Measurements from ENCODE around the gene PTPRD. TPM values are rescaled to one million over a fixed set of nuclear protein-coding genes. Genes with fewer than 3 reads are reported as not detected.

PTPRD gene
- total RNA-seq, 2 experiments from 2014 or later, result 0.03 TPM; not detected in 1

DNA sequence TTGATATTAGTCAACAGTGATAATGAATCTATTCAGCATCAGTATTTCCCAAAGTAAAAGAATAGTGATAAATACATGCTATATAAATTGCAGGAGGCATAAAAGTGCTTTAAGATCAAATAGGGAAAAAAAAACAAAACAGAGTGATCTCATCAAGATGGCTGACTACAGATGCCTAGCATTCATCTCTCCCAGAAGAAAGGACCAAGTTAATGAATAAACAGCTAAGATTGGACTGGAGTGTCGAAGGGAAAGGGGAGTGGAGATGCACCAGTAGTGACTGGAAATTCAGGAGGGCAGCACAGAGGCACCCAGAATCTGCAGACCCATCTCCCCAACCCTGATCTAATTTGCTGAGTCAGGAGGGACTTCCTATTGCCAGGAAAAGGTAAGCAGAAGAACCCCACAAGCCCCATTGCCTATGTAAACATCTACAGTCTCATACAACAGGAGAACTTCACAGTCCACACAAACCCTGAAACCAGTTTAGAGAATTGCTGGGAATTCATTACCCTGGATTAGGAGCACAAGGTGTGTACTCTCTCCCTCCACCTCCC lies 699.4 kb downstream of the PTPRD start:
- no peak for DNase-seq (ENCODE audit: low spot score)
- Histone ChIP-seq H3K9me2 (ENCODE audit: insufficient read depth, low read length) (no peaks in the 10 kb centered on the region), H3K4me1 (ENCODE audit: insufficient read depth, low read length, poor library complexity, severe bottlenecking) (no peaks in the 10 kb centered on the region), H4K20me1 (ENCODE audit: insufficient read depth, low read length) (no peaks in the 10 kb centered on the region), H3K36me3 (ENCODE audit: insufficient read depth, low read length) (no peaks in the 10 kb centered on the region), H2AFZ (ENCODE audit: low read length) (peak overlapping the region; percentile 55; the same call in 1 of the 2 replicates), H3K4me3 (ENCODE audit: low read depth, low read length, poor library complexity, severe bottlenecking) (no peak overlapping the region), H3K79me2 (ENCODE audit: insufficient read depth, low read depth, low read length) (no peaks in the 10 kb centered on the region), H3K4me2 (ENCODE audit: low read length) (no peak overlapping the region), H3K27ac (ENCODE audit: low read depth, low read length, poor library complexity, severe bottlenecking) (no peak overlapping the region), H3K9me3 (ENCODE audit: low read length) (peaks cover 8% of the 10 kb centered on the region; the same call in 1 of the 2 replicates)
- POLR2A ChIA-PET, result interaction anchor here (0.7 to 4.1 kb wide), 9 partner anchors 10 to 309 kb away, joined by 3 to 26 read pairs (median 4); no protein-coding TSS in a partner anchor
- CTCF ChIA-PET (ENCODE audit: unreplicated experiment), result interaction anchor here (1.2 kb wide), 1 partner anchor 122 kb away, joined by 3 read pairs; no protein-coding TSS in a partner anchor
- intact Hi-C loops (cut with micrococcal nuclease; ENCODE audit: unreplicated experiment), result loop anchor here (2.0 kb wide), 1 partner anchor 29 kb away; no protein-coding TSS in a partner anchor
- TF ChIP-seq, protein P1, sequence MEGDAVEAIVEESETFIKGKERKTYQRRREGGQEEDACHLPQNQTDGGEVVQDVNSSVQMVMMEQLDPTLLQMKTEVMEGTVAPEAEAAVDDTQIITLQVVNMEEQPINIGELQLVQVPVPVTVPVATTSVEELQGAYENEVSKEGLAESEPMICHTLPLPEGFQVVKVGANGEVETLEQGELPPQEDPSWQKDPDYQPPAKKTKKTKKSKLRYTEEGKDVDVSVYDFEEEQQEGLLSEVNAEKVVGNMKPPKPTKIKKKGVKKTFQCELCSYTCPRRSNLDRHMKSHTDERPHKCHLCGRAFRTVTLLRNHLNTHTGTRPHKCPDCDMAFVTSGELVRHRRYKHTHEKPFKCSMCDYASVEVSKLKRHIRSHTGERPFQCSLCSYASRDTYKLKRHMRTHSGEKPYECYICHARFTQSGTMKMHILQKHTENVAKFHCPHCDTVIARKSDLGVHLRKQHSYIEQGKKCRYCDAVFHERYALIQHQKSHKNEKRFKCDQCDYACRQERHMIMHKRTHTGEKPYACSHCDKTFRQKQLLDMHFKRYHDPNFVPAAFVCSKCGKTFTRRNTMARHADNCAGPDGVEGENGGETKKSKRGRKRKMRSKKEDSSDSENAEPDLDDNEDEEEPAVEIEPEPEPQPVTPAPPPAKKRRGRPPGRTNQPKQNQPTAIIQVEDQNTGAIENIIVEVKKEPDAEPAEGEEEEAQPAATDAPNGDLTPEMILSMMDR (conservative IDR thresholded peaks at IDR 0.05; ENCODE audit: low read length), result no peak
- BruUV-seq (replicated peaks), result no TSS peak

DNA sequence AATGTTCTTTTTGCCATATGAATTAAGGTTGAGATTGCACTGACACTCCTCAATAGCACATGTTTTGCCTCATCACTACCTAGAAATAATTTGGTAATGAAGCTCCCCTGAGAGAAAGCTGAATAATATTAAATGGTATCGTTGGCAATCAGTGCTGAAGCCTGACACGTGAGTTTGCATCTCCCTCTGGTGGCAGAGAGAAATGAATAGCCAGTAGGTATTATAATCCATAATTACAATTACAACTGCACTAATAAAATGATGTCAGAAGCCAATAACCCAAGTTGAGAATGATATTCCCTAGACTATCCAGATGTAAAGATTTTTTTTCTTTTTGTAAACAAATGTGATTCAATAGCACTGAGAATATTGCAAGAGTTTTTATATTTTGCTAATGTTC lies 700.3 kb downstream of the PTPRD start:
- Histone ChIP-seq H3K4me1 (ENCODE audit: insufficient read depth, low read length, poor library complexity, severe bottlenecking) (no peaks in the 10 kb centered on the region), H2AFZ (ENCODE audit: low read length) (peak overlapping the region; percentile 7; the same call in 1 of the 2 replicates), H3K9me3 (ENCODE audit: low read length) (peaks cover 8% of the 10 kb centered on the region; the same call in 1 of the 2 replicates), H3K4me3 (ENCODE audit: low read depth, low read length, poor library complexity, severe bottlenecking) (no peak overlapping the region), H4K20me1 (ENCODE audit: insufficient read depth, low read length) (no peaks in the 10 kb centered on the region), H3K27ac (ENCODE audit: low read depth, low read length, poor library complexity, severe bottlenecking) (no peak overlapping the region), H3K36me3 (ENCODE audit: insufficient read depth, low read length) (no peaks in the 10 kb centered on the region), H3K4me2 (ENCODE audit: low read length) (no peak overlapping the region), H3K9me2 (ENCODE audit: insufficient read depth, low read length) (no peaks in the 10 kb centered on the region), H3K79me2 (ENCODE audit: insufficient read depth, low read depth, low read length) (no peaks in the 10 kb centered on the region)
- ChIA-PET CTCF (ENCODE audit: unreplicated experiment) (interaction anchor here (1.0 kb wide), 2 partner anchors 9 to 120 kb away, joined by 3 to 7 read pairs; no protein-coding TSS in a partner anchor), POLR2A (interaction anchor here (0.6 to 4.1 kb wide), 8 partner anchors 10 to 308 kb away, joined by 3 to 26 read pairs (median 4); no protein-coding TSS in a partner anchor)
- intact Hi-C loops (cut with micrococcal nuclease; ENCODE audit: unreplicated experiment), result loop anchor here (1.0 to 2.0 kb wide), 3 partner anchors 30 to 306 kb away; no protein-coding TSS in a partner anchor
- peak; percentile 46 for DNase-seq (ENCODE audit: low spot score)
- no peak for TF ChIP-seq EZH2phosphoT487 (IDR thresholded peaks at IDR 0.05; ENCODE audit: borderline replicate concordance, low read depth, low read length)
- TF ChIP-seq, protein P1 (conservative IDR thresholded peaks at IDR 0.05; ENCODE audit: low read length), result peak; percentile 83
- no TSS peak for BruUV-seq (replicated peaks)

DNA sequence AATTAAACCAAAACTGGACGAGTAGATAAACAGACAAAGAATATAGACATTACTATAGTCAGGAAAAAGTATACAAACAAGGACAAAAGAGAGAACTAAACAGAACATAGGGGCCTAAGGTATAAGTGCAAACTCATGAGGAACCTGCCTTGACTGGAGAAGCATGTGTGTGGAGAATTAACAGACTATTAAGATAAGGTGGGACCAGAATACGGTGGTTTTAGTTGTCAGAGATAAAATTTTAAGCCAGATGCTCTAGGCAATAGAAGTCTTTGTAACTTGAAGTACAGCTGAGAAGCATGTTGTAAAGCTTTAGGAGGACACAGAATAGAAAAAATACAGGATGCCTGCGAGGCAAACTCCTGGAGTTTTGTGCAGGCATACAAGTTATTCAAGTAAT lies 707.1 kb downstream of the PTPRD start:
- H3K4me2 ChIP-seq (ENCODE audit: low read length), result no peak overlapping the region
- peaks cover 4% of the 10 kb centered on the region; the same call in 1 of the 2 replicates for H3K9me3 ChIP-seq (ENCODE audit: low read length)
- no peak overlapping the region for H3K27ac ChIP-seq (ENCODE audit: low read depth, low read length, poor library complexity, severe bottlenecking)
- no peak for DNase-seq (ENCODE audit: low spot score)
- TF ChIP-seq, protein P1 (conservative IDR thresholded peaks at IDR 0.05; ENCODE audit: low read length), result no peak
- TF ChIP-seq EZH2phosphoT487 (IDR thresholded peaks at IDR 0.05; ENCODE audit: borderline replicate concordance, low read depth, low read length), result no peak
- H3K36me3 ChIP-seq (ENCODE audit: insufficient read depth, low read length), result no peaks in the 10 kb centered on the region
- ChIA-PET POLR2A (interaction anchor here (0.5 to 4.2 kb wide), 4 partner anchors 16 to 113 kb away, joined by 3 to 53 read pairs (median 4); no protein-coding TSS in a partner anchor), CTCF (ENCODE audit: unreplicated experiment) (no interaction called here)
- no peak overlapping the region for H3K4me3 ChIP-seq (ENCODE audit: low read depth, low read length, poor library complexity, severe bottlenecking)
- no peaks in the 10 kb centered on the region for H3K9me2 ChIP-seq (ENCODE audit: insufficient read depth, low read length)
- H2AFZ ChIP-seq (ENCODE audit: low read length), result no peak overlapping the region
- H4K20me1 ChIP-seq (ENCODE audit: insufficient read depth, low read length), result no peaks in the 10 kb centered on the region
- intact Hi-C loops (cut with micrococcal nuclease; ENCODE audit: unreplicated experiment), result loop anchor here (10.0 kb wide), 1 partner anchor 1931 kb away; no protein-coding TSS in a partner anchor
- BruUV-seq (replicated peaks), result no TSS peak
- H3K79me2 ChIP-seq (ENCODE audit: insufficient read depth, low read depth, low read length), result no peaks in the 10 kb centered on the region
- peaks cover 33% of the 10 kb centered on the region for H3K4me1 ChIP-seq (ENCODE audit: insufficient read depth, low read length, poor library complexity, severe bottlenecking)

All from OCI-LY7 (cell line).